Measurements from ENCODE around the gene IFI27L2.

The IFI27L2 gene

DNA sequence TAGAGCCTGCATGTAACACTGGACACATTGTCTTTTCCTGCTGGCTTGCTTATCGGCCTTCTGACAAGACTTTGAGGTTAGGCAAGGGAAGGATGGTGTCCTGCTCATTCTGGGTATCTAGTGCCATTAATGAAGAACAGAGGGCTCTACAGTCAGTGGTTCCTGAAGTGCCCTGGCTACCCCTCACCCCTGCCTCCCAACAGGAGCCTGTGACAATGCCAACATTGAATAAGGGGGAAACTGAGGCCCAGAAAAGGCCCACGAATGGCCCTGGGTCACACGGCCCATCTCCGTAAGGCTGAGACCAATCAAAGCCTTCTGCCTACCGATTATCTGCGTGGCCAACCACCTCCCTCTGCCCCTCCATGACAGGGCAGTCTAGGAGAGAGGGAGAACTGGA, 2.1 kb downstream of the IFI27L2 start:
- Histone ChIP-seq H3F3A (ENCODE audit: insufficient read depth, low read length) (no peaks in the 10 kb centered on the region), H3K9me2 (ENCODE audit: low read depth, low read length) (no peaks in the 10 kb centered on the region), H2AFZ (ENCODE audit: low read length) (no peak overlapping the region), H3K9me3 (ENCODE audit: low read length) (no peaks in the 10 kb centered on the region), H3K27ac (ENCODE audit: low read depth, low read length, poor library complexity, severe bottlenecking) (no peak overlapping the region), H3K4me1 (ENCODE audit: insufficient read depth, low read length, severe bottlenecking) (peaks cover 13% of the 10 kb centered on the region), H4K20me1 (ENCODE audit: insufficient read depth, low read length) (no peaks in the 10 kb centered on the region), H3K4me2 (ENCODE audit: low read length) (no peak overlapping the region), H3K4me3 (ENCODE audit: low read depth, low read length, poor library complexity, severe bottlenecking) (no peak overlapping the region), H3K36me3 (ENCODE audit: insufficient read depth, low read length) (no peaks in the 10 kb centered on the region), H3K9ac (ENCODE audit: low read length) (no peak overlapping the region), H3K27me3 (ENCODE audit: insufficient read depth, low read length) (0 out of 2 replicates have a peak, but pooled peaks cover 3% of the 10 kb centered on the region), H3K79me2 (ENCODE audit: insufficient read depth, low read length) (no peaks in the 10 kb centered on the region)
- TF ChIP-seq CTCF (IDR thresholded peaks at IDR 0.05; ENCODE audit: low read length) (no peak), EZH2 (IDR thresholded peaks at IDR 0.05; ENCODE audit: borderline replicate concordance, low read length) (no peak)

DNA sequence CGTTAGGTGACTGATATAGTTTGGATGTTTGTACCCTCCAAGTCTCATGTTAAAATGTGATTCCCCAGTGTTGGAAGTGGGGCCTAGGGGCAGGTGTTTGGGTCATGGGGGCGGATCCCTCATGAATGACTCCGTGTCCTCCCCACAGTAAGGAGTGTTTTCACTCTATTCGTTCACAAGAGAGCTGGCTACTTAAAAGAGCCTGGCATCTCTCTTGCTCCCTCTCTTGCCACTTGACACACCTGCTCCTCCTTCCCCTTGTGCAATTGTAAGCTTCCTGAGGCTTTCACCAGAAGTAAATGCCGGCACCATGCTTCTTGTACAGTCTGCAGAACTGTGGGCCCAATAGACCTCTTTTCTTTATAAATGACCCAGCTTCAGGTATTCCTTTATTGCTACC, 2.6 kb downstream of the IFI27L2 start:
- H3K79me2 ChIP-seq (ENCODE audit: insufficient read depth, low read length), result no peaks in the 10 kb centered on the region
- no peak overlapping the region for H3K27ac ChIP-seq (ENCODE audit: low read depth, low read length, poor library complexity, severe bottlenecking)
- H3K36me3 ChIP-seq (ENCODE audit: insufficient read depth, low read length), result no peaks in the 10 kb centered on the region
- H3K4me1 ChIP-seq (ENCODE audit: insufficient read depth, low read length, severe bottlenecking), result peaks cover 13% of the 10 kb centered on the region
- no peak overlapping the region for H3K9ac ChIP-seq (ENCODE audit: low read length)
- H3K9me3 ChIP-seq (ENCODE audit: low read length), result no peaks in the 10 kb centered on the region
- no peaks in the 10 kb centered on the region for H4K20me1 ChIP-seq (ENCODE audit: insufficient read depth, low read length)
- no peak overlapping the region for H3K4me2 ChIP-seq (ENCODE audit: low read length)
- no peaks in the 10 kb centered on the region for H3F3A ChIP-seq (ENCODE audit: insufficient read depth, low read length)
- no peak for TF ChIP-seq EZH2 (IDR thresholded peaks at IDR 0.05; ENCODE audit: borderline replicate concordance, low read length)
- TF ChIP-seq CTCF (IDR thresholded peaks at IDR 0.05; ENCODE audit: low read length), result no peak
- H3K9me2 ChIP-seq (ENCODE audit: low read depth, low read length), result no peaks in the 10 kb centered on the region
- H2AFZ ChIP-seq (ENCODE audit: low read length), result no peak overlapping the region
- 0 out of 2 replicates have a peak, but pooled peaks cover 3% of the 10 kb centered on the region for H3K27me3 ChIP-seq (ENCODE audit: insufficient read depth, low read length)
- H3K4me3 ChIP-seq (ENCODE audit: low read depth, low read length, poor library complexity, severe bottlenecking), result no peak overlapping the region

DNA sequence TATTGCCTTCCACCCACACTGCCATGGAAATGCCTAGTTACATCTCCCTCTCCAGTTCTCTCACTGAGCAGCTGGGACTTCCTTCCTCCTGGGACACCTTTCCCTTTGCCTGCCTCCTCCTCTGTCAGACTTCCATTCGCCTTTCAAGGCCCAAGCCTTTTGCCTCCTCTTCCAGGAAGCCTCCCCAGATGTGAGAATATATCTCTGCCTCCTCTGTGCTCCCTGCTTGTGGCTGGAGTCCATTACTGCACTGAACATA, 3.1 kb downstream of the IFI27L2 start:
- Histone ChIP-seq H3K4me3 (ENCODE audit: low read depth, low read length, poor library complexity, severe bottlenecking) (no peak overlapping the region), H4K20me1 (ENCODE audit: insufficient read depth, low read length) (no peaks in the 10 kb centered on the region), H2AFZ (ENCODE audit: low read length) (no peak overlapping the region), H3K4me2 (ENCODE audit: low read length) (no peak overlapping the region), H3K79me2 (ENCODE audit: insufficient read depth, low read length) (no peaks in the 10 kb centered on the region), H3K27ac (ENCODE audit: low read depth, low read length, poor library complexity, severe bottlenecking) (no peak overlapping the region), H3K36me3 (ENCODE audit: insufficient read depth, low read length) (no peaks in the 10 kb centered on the region), H3K4me1 (ENCODE audit: insufficient read depth, low read length, severe bottlenecking) (peaks cover 13% of the 10 kb centered on the region), H3K9ac (ENCODE audit: low read length) (no peak overlapping the region), H3K27me3 (ENCODE audit: insufficient read depth, low read length) (peaks cover 3% of the 10 kb centered on the region; the same call in 1 of the 2 replicates), H3F3A (ENCODE audit: insufficient read depth, low read length) (no peaks in the 10 kb centered on the region), H3K9me3 (ENCODE audit: low read length) (no peaks in the 10 kb centered on the region), H3K9me2 (ENCODE audit: low read depth, low read length) (no peaks in the 10 kb centered on the region)
- no peak for TF ChIP-seq EZH2 (IDR thresholded peaks at IDR 0.05; ENCODE audit: borderline replicate concordance, low read length)
- no peak for TF ChIP-seq CTCF (IDR thresholded peaks at IDR 0.05; ENCODE audit: low read length)

Data from OCI-LY1 (cell line).